HUES48 (cell line): Measurements from ENCODE around the gene CCDC13.

Experiments
- H3K27ac ChIP-seq: one replicate; pipeline ENCODE4 v1.7.0; 2013; ENCODE audit warnings: low read depth, low read length, inconsistent platforms
- H3K27me3 ChIP-seq: 2 replicates; pipeline ENCODE4 v1.6.1; 2013; ENCODE audit warnings: mild to moderate bottlenecking, low read length; ENCODE audit not compliant: control insufficient read depth, insufficient read depth
- H3K36me3 ChIP-seq: 2 replicates; pipeline ENCODE4 v1.6.1; 2013; ENCODE audit warnings: low read length; ENCODE audit not compliant: control insufficient read depth, insufficient read depth
- H3K4me1 ChIP-seq: 2 replicates; pipeline ENCODE4 v1.6.1; 2013; ENCODE audit warnings: mild to moderate bottlenecking, low read length; ENCODE audit not compliant: control insufficient read depth, insufficient read depth
- H3K4me3 ChIP-seq: 2 replicates; pipeline ENCODE4 v1.5.1; 2013; ENCODE audit warnings: mild to moderate bottlenecking, low read depth, low read length
- H3K9ac ChIP-seq: 2 replicates; pipeline ENCODE4 v1.6.1; 2013; ENCODE audit warnings: mild to moderate bottlenecking, low read depth, low read length, moderate library complexity
- H3K9me3 ChIP-seq: 2 replicates; pipeline ENCODE4 v1.6.1; 2013; ENCODE audit warnings: low read length; ENCODE audit not compliant: control insufficient read depth, insufficient read depth

CCDC13 gene

DNA sequence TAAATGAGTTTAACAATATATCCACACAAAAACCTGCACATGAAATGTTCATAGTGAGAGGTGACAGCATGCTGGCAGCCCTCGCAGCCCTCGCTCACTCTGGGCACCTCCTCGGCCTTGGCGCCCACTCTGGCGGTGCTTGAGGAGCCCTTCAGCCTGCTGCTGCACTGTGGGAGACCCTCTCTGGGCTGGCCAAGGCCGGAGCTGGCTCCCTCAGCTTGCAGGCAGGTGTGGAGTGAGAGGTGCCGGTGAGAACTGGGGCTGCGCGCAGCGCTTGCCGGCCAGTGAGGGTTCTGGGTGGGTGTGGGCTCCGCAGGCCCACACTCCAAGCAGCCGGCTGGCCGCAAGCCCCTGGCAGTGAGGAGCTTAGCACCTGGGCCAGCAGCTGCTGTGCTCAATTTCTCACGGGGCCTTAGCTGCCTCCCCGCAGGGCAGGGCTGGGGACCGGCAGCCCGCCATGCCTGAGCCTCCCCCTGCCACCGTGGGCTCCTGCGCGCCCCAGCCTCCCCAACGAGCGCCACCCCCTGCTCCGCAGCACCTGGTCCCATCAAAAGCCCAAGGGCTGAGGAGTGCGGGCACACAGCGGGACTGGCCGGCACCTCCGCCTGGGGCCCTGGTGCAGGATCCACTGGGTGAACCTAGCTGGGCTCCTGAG is 3.4 kb downstream of the CCDC13 start:
- Histone ChIP-seq H3K27ac (no peak overlapping the region), H3K9me3 (no peaks in the 10 kb centered on the region), H3K4me1 (peaks cover 5% of the 10 kb centered on the region; the same call in 1 of the 2 replicates), H3K36me3 (no peaks in the 10 kb centered on the region), H3K9ac (no peak overlapping the region), H3K4me3 (no peak overlapping the region), H3K27me3 (peaks cover 14% of the 10 kb centered on the region; the same call in 1 of the 2 replicates)

DNA sequence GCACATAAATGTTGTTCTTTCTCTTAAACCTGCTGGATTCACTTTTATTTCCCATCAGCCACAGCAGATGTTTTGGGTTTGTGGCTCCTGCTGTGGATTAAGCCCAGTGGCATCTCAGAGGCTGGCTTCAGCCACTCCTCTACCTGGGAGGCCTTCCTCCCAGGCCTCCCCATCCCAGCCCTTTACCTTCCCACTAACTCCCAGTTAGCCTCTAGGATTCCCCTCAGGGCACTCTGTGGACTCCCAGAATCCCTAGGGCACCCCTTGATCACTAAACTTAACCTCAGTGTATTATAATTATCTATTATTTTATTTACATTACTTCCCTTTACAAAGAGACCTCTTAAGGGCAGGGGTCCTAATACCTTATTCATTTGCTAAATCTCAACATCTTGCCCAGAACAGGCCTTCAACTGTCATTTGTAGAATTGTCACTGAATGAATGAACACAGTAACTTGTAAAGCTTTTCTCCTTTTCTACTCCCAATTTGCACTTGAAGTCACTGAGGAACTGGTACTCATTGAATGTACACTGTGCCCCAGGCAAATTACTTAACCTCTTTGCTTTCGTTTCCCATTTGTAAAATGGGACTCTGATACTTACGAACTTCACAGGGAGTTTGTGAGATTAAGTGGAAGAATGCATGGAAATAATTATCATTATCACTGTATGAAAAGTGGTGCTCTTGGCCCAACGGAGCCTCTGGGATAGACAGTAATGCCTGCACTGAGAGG is 8.3 kb downstream of the CCDC13 start:
- no peak overlapping the region for H3K9ac ChIP-seq
- H3K27ac ChIP-seq: no peak overlapping the region
- no peak overlapping the region for H3K4me3 ChIP-seq
- H3K27me3 ChIP-seq: no peaks in the 10 kb centered on the region
- no peaks in the 10 kb centered on the region for H3K9me3 ChIP-seq
- no peaks in the 10 kb centered on the region for H3K36me3 ChIP-seq
- H3K4me1 ChIP-seq: peaks cover 8% of the 10 kb centered on the region

DNA sequence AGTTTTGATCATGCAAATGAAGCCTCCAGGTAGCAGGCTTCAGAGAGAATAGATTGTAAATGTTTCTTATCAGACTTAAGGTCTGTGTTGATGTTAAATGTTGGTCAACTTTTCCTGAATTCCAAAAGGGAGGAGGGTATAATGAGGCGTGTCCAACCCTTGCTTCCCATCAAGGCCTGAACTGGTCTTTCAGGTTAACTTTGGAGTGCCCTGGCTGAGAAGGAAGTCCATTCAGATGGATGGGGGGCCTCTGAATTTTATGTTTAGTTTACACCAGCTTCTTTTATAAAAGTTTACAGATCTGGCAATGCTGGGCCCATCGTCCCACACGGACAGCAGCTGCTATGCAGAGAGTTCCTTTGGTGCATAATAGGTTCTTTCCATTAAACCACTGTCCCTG is 8.9 kb downstream of the CCDC13 start:
- H3K27ac ChIP-seq: no peak overlapping the region
- H3K36me3 ChIP-seq: no peaks in the 10 kb centered on the region
- H3K4me1 ChIP-seq: peaks cover 8% of the 10 kb centered on the region
- no peaks in the 10 kb centered on the region for H3K27me3 ChIP-seq
- no peaks in the 10 kb centered on the region for H3K9me3 ChIP-seq
- no peak overlapping the region for H3K4me3 ChIP-seq
- H3K9ac ChIP-seq: no peak overlapping the region

DNA sequence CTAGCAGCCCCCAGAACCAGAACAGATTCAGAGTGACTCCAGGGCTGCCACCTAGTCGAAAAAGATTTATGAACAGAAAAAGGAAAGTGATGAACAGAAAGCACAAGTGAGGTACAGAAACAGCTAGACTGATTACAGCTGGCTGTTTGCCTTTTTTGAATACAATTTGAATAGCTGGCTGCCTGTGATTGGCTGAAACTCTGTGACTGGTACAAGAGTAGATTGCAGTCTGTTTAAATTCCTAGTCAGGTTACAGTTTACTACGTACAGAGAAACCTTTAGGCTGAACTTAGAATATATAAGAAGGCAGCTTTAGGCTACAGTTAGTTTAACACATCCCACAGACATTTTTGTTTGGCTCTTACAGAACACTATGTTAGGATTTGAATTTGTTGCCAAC is 10.0 kb downstream of the CCDC13 start:
- Histone ChIP-seq H3K27me3 (no peaks in the 10 kb centered on the region), H3K9ac (no peak overlapping the region), H3K27ac (no peak overlapping the region), H3K9me3 (no peaks in the 10 kb centered on the region), H3K36me3 (no peaks in the 10 kb centered on the region), H3K4me1 (peaks cover 8% of the 10 kb centered on the region), H3K4me3 (no peak overlapping the region)

DNA sequence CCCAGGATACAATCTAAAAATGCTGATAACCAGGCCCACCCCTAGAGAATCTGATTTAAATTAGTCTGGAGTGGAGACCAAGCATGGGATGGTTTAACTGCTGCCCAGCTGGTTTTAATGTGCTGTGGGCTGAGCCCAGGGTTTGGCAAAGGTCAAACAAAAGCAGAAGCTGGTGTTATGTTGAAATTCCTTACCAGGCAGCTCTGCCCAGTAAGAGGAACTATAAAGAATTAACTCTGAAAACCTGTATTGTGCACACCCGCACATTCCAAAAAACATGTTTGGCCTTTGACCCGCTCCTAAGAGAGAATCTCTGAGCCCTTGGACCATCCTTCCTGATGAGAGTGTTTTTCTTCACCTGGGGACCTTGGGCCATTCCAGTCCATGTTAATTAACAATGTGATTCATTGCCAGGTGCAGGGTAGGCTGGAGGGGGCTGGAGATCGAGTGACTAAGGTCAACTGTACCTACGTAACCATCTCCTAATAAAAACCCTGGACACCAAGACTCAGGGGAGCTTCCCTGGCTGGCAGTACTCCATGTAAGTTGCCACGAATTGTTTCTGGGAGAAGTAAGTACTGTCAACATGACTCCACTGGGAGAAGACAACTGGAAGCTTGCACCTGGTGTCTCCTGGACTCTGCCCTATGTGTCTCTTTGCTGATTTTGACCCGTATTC is 10.9 kb downstream of the CCDC13 start:
- Histone ChIP-seq H3K36me3 (no peaks in the 10 kb centered on the region), H3K9me3 (no peaks in the 10 kb centered on the region), H3K4me1 (peaks cover 8% of the 10 kb centered on the region), H3K9ac (no peak overlapping the region), H3K27ac (no peak overlapping the region), H3K27me3 (no peaks in the 10 kb centered on the region), H3K4me3 (no peak overlapping the region)

DNA sequence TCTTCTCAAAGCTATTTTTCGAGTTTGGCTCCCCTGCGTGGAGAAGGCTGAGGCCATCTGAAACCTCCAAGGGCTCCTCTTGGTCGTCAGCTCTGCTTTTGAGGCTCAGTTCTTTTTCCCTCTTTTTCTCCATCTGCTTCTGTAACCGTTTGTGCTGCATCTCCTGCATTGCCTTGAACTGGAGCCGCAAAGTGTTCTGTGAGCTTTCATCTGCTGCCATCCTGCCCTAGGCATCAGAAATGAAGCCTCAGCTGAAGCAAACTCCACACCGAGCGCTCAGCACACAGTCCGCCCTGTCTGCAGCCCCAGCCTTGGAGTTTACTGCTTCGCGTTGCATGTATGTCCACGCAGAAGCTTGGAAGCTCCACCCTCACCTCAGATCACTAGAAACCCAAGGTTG is 14.9 kb downstream of the CCDC13 start:
- Histone ChIP-seq H3K9ac (no peak overlapping the region), H3K36me3 (no peaks in the 10 kb centered on the region), H3K27ac (no peak overlapping the region), H3K27me3 (no peaks in the 10 kb centered on the region), H3K4me3 (no peak overlapping the region), H3K9me3 (no peaks in the 10 kb centered on the region), H3K4me1 (0 out of 2 replicates have a peak, but pooled peaks cover 2% of the 10 kb centered on the region)

DNA sequence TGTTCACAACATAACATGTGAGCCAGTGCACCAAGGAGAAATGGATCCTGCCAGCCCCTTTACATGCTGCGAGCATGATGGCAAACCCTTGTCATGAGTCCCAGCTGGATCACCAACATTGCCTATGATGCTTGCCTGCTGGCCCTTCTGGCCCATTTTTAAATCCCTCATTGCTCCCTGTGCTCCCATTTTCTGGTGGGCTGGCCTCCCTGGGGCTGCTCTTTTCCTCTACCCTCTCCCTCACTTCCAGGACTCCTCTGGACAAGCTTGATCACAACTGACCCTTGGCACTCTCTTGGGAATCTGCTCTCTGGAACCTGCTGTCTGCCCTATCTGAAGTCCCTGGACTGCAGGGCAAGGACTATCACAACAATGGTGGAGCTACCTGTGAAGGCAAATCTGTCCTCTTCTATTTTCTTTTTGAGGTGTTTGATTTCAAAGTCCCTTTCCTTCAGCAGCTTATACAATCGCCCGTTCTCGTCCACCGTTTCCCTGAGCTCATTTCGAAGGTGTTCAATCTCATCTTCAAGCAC is 16.3 kb downstream of the CCDC13 start:
- H3K27me3 ChIP-seq: no peaks in the 10 kb centered on the region
- H3K9me3 ChIP-seq: no peaks in the 10 kb centered on the region
- 0 out of 2 replicates have a peak, but pooled peaks cover 2% of the 10 kb centered on the region for H3K4me1 ChIP-seq
- H3K36me3 ChIP-seq: no peaks in the 10 kb centered on the region
- H3K27ac ChIP-seq: no peak overlapping the region
- no peak overlapping the region for H3K9ac ChIP-seq
- H3K4me3 ChIP-seq: no peak overlapping the region

DNA sequence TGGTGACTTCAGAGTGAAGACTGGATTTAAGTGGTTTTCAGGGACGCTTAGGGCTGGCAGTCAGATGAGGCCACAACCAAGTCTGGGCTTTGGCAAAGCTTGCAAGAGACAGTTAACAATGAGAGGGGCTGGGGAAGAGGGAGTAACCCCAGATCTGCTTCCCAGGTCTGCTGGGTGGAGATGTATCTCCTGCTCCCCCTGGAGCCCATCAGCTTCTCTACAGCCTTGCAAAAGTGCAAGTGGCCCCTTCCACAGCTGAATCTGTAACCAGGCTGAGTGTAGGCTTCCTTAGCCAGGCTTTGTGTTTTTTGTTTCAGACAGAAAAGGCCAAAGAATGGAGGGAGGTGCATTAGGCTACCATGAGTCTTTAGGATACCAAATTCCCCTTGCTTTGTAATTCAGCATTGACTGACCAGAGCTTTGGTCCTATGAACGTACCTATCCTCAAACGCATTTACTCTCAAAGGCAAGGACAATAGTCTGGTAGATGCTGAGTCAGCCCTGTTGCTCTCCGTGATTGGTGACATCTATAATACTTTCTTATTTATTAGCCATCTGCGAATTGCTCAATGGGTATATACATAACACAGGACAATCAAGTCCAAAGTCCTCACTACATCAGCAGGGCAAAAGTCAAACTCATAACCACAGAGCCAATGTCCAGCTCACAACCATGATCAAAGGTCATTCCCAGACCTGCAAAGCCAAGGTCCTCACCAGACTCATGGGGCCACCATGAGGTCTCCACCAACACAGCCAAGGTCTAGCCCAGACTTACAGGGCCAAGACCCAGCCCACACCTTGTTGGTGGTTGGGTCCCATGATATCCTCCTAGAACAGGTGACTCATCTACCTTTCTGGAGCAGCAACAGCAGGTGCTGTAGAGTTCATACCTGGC is 17.1 kb downstream of the CCDC13 start:
- Histone ChIP-seq H3K4me3 (no peak overlapping the region), H3K36me3 (no peaks in the 10 kb centered on the region), H3K4me1 (0 out of 2 replicates have a peak, but pooled peaks cover 2% of the 10 kb centered on the region), H3K9me3 (no peaks in the 10 kb centered on the region), H3K27me3 (no peaks in the 10 kb centered on the region), H3K9ac (no peak overlapping the region), H3K27ac (no peak overlapping the region)

DNA sequence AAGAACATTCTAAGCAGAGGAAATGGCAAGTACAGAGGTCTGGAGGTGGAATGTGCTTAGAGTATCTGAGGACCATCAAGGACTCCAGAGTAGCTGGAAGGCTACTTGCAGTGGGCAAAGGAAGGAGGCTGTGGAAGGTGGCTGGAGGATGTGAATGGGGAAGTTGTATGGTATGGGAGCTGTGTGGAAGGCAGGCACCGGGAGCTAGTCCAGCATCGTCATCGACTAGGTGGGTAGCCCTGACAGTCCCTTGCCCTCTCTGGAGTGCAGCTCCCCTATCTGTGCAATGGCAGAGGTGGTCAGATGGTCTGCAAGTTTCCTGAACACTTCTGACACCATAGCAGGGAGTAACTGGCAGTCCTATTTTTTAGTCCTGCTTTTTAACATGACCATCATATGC is 19.3 kb downstream of the CCDC13 start:
- H3K4me1 ChIP-seq: peaks cover 7% of the 10 kb centered on the region
- no peaks in the 10 kb centered on the region for H3K9me3 ChIP-seq
- no peak overlapping the region for H3K27ac ChIP-seq
- H3K4me3 ChIP-seq: no peak overlapping the region
- H3K9ac ChIP-seq: no peak overlapping the region
- H3K36me3 ChIP-seq: no peaks in the 10 kb centered on the region
- no peaks in the 10 kb centered on the region for H3K27me3 ChIP-seq

DNA sequence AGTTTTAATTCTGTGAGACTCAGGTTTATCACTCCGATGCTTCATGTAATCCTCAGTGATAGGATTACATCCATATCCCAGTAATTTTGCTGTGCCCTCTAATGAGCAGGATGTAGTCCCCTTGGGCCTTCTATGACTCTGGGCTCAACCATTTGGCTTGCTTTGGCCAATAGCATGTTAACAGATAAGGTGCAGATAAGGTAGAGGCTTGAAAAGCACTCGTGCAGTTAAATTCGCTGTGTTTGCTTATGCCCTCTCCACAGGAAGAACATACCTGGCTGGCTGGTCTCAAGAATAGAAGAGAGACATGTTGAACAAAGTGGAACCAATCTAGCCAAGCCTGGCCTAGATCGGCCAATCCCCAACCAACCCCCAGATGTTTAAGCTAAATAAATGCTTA is 20.1 kb downstream of the CCDC13 start:
- Histone ChIP-seq H3K4me1 (peaks cover 7% of the 10 kb centered on the region), H3K9me3 (no peaks in the 10 kb centered on the region), H3K9ac (no peak overlapping the region), H3K27ac (no peak overlapping the region), H3K36me3 (no peaks in the 10 kb centered on the region), H3K27me3 (no peaks in the 10 kb centered on the region), H3K4me3 (no peak overlapping the region)
